K562 (cell line): Measurements from ENCODE around the gene DDIT3. TPM values are rescaled to one million over a fixed set of nuclear protein-coding genes. Genes with fewer than 3 reads are reported as not detected.

Experiments used
- ATAC-seq: fragments of 200-7000 bp; cut with Tn5 transposase; 3 replicates; pipeline ENCODE4 v1.9.1; 2020; ENCODE audit warnings: moderate library complexity
- BruUV-seq: library from RNA; stranded (reverse); fragments of 400-500 nt; replicated peaks from 2 replicates; lab custom pipeline; 2021; lab: Mats Ljungman, UMichigan
- CTCF ChIA-PET: fragments of 300-600 bp; formaldehyde crosslinking; extraction: SDS; loops from one replicate; lab custom pipeline; 2021; ENCODE audit warnings: low intra/inter-chr PET ratio; lab: Yijun Ruan, JAX
- POLR2A ChIA-PET: fragments of 300-600, 350-650 bp; sonication (Branson Sonifier 250); formaldehyde crosslinking; extraction: SDS; loops from one replicate; lab custom pipeline; 2021; ENCODE audit warnings: antibody characterized with exemption, inconsistent platforms; lab: Yijun Ruan, JAX
- DNase-seq, 4 experiments: peaks; one replicate each; pipeline versions ENCODE4 v3.0.0 to v3.0.0-alpha.2; 2011 to 2018; ENCODE audit warnings: low spot score in 3 of 4, mixed read lengths in 3 of 4; ENCODE audit errors: extremely low read depth in 1 of 4
- FAIRE-seq: peaks from 2 replicates; lab custom pipeline; 2011; peaks lifted over from hg19 to GRCh38; lab: Jason Lieb, UNC
- H2AFZ ChIP-seq: 2 replicates; pipeline ENCODE4 v1.6.0; 2011; ENCODE audit warnings: low read depth, low read length, control low read depth, inconsistent platforms
- H3K27ac ChIP-seq: fragments of 200-600 bp; 3 replicates; pipeline ENCODE4 v1.8.0; 2011; ENCODE audit warnings: low read depth, mild to moderate bottlenecking, control low read depth, inconsistent platforms, low read length, moderate library complexity, mixed read lengths; ENCODE audit errors: extremely low read depth
- H3K27me3 ChIP-seq, 2 experiments: fragments of 300-600 bp in 1 of 2; 2 replicates in 1 of 2; 3 replicates in 1 of 2; pipeline versions ENCODE4 v1.6.0 to v1.8.0; 2011; ENCODE audit warnings: inconsistent platforms in 2 of 2, low read length in 2 of 2, mild to moderate bottlenecking in 1 of 2, mixed read lengths in 1 of 2, moderate library complexity in 1 of 2; ENCODE audit not compliant: control insufficient read depth in 2 of 2, insufficient read depth in 2 of 2
- H3K36me3 ChIP-seq: fragments of 300-600 bp; 3 replicates; pipeline ENCODE4 v1.8.0; 2011; ENCODE audit warnings: mild to moderate bottlenecking, low read length, inconsistent platforms; ENCODE audit not compliant: control insufficient read depth, insufficient read depth
- H3K4me1 ChIP-seq, 2 experiments: fragments of 200-600 bp in 1 of 2; replicated peaks in 1 of 2; 2 replicates in 1 of 2; 3 replicates in 1 of 2; pipeline versions ENCODE4 v1.5.1 to v1.8.0; 2011; ENCODE audit warnings: inconsistent platforms in 2 of 2, low read length in 2 of 2, mild to moderate bottlenecking in 1 of 2, mixed read lengths in 1 of 2, moderate library complexity in 1 of 2; ENCODE audit not compliant: control insufficient read depth in 2 of 2, insufficient read depth in 2 of 2
- H3K4me2 ChIP-seq: 2 replicates; pipeline ENCODE4 v1.6.1; 2011; ENCODE audit warnings: low read length, control low read depth, inconsistent platforms, mixed read lengths; ENCODE audit not compliant: insufficient read depth
- H3K4me3 ChIP-seq: fragments of 200-600 bp; sonication (generic), shearing (Covaris generic); 2 replicates; pipeline ENCODE4 v1.5.1; 2016; ENCODE audit warnings: control low read depth, inconsistent platforms
- H3K79me2 ChIP-seq: fragments of 200-600 bp; 3 replicates; pipeline ENCODE4 v1.8.0; 2011; ENCODE audit warnings: low read length, inconsistent platforms; ENCODE audit not compliant: control insufficient read depth, insufficient read depth
- H3K9ac ChIP-seq, 2 experiments: 2 replicates each; pipeline versions ENCODE4 v1.6.0 to v1.6.1; 2011; ENCODE audit warnings: low read depth in 2 of 2, low read length in 2 of 2, control low read depth in 1 of 2, inconsistent platforms in 1 of 2, mild to moderate bottlenecking in 1 of 2, mixed read lengths in 1 of 2; ENCODE audit not compliant: insufficient read depth in 1 of 2
- H3K9me1 ChIP-seq: one replicate; pipeline ENCODE4 v1.6.0; 2011; ENCODE audit warnings: inconsistent platforms, mild to moderate bottlenecking, low read length, moderate library complexity; ENCODE audit not compliant: control insufficient read depth, insufficient read depth
- H3K9me3 ChIP-seq: replicated peaks from 2 replicates; pipeline ENCODE4 v1.5.1; 2011; ENCODE audit warnings: low read depth, low read length, inconsistent platforms; ENCODE audit not compliant: control insufficient read depth, insufficient read depth
- H4K20me1 ChIP-seq: replicated peaks from 2 replicates; pipeline ENCODE4 v1.6.1; 2011; ENCODE audit warnings: low read length, inconsistent platforms, mixed read lengths; ENCODE audit not compliant: control insufficient read depth, insufficient read depth
- ASH1L ChIP-seq: fragments of 450-650 bp; IDR thresholded peaks from 2 replicates; pipeline ENCODE4 v1.6.1; 2018; ENCODE audit warnings: borderline replicate concordance, mild to moderate bottlenecking, low read depth; ENCODE audit not compliant: partially characterized antibody
- CBFA2T3 ChIP-seq: fragments of 450-650 bp; IDR thresholded peaks from 2 replicates; pipeline ENCODE4 v1.6.1; 2017
- CBX5 ChIP-seq: IDR thresholded peaks from 2 replicates; pipeline ENCODE4 v1.6.1; 2014; ENCODE audit warnings: low read depth, borderline replicate concordance
- CREM ChIP-seq: IDR thresholded peaks from 2 replicates; pipeline ENCODE4 v1.6.1; 2014; ENCODE audit warnings: antibody characterized with exemption, low read depth
- DNMT1 ChIP-seq: fragments of 450-650 bp; IDR thresholded peaks from 2 replicates; pipeline ENCODE4 v1.6.1; 2016; ENCODE audit warnings: antibody characterized with exemption, mild to moderate bottlenecking
- ELF4 ChIP-seq: fragments of 450-650 bp; formaldehyde crosslinking; IDR thresholded peaks from 2 replicates; pipeline ENCODE4 v1.4.0; 2022; ENCODE audit warnings: missing genetic modification characterization
- ETS2 ChIP-seq: IDR thresholded peaks from 2 replicates; pipeline ENCODE4 v1.6.1; 2016; ENCODE audit warnings: borderline replicate concordance, missing genetic modification characterization, mild to moderate bottlenecking, moderate library complexity, missing compliant biosample characterization; ENCODE audit not compliant: poor library complexity, severe bottlenecking
- ETV6 ChIP-seq, 3 experiments: fragments of 150-350 bp in 1 of 3; sonication (generic) in 1 of 3; formaldehyde crosslinking in 1 of 3; IDR thresholded peaks; 2 replicates each; pipeline versions ENCODE4 v1.6.1 to v1.8.0; 2014 to 2022; ENCODE audit warnings: borderline replicate concordance in 2 of 3, low read depth in 2 of 3, antibody characterized with exemption in 1 of 3, low read length in 1 of 3, mild to moderate bottlenecking in 1 of 3, missing genetic modification reagents in 1 of 3
- HLTF ChIP-seq: fragments of 450-650 bp; IDR thresholded peaks from 2 replicates; pipeline ENCODE4 v1.6.1; 2016
- MAZ ChIP-seq, 2 experiments: fragments of 450-650 bp in 1 of 2; sonication (generic) in 1 of 2; formaldehyde crosslinking; IDR thresholded peaks in 1 of 2; conservative IDR thresholded peaks in 1 of 2; 2 replicates each; pipeline versions ENCODE4 v1.4.0 to v1.5.0; 2020; ENCODE audit warnings: mild to moderate bottlenecking in 1 of 2, missing genetic modification reagents in 1 of 2
- NFIC ChIP-seq: fragments of 450-650 bp; IDR thresholded peaks from 2 replicates; pipeline ENCODE4 v1.6.1; 2017; ENCODE audit warnings: mild to moderate bottlenecking, inconsistent platforms
- PATZ1 ChIP-seq: fragments of 250-450 bp; sonication (Bioruptor Pico); IDR thresholded peaks from 2 replicates; pipeline ENCODE4 v1.5.0; 2020; ENCODE audit warnings: mild to moderate bottlenecking, borderline replicate concordance
- SREBF1 ChIP-seq: fragments of 150-350 bp; IDR thresholded peaks from 2 replicates; pipeline ENCODE4 v1.6.1; 2014; ENCODE audit warnings: antibody characterized with exemption, low read depth, low read length, borderline replicate concordance
- ZBTB5 ChIP-seq: fragments of 450-650 bp; IDR thresholded peaks from 2 replicates; pipeline ENCODE4 v1.6.1; 2017; ENCODE audit warnings: antibody characterized with exemption
- ZNF239 ChIP-seq: fragments of 250-450 bp; sonication (Bioruptor Pico); IDR thresholded peaks from 2 replicates; pipeline ENCODE4 v1.4.0; 2020; ENCODE audit warnings: mild to moderate bottlenecking
- ZNF431 ChIP-seq: sonication (generic); formaldehyde crosslinking; IDR thresholded peaks from 2 replicates; pipeline ENCODE4 v1.8.0; 2022; ENCODE audit warnings: mild to moderate bottlenecking, missing genetic modification reagents
- ZNF707 ChIP-seq: fragments of 250-450 bp; sonication (Bioruptor Pico); conservative IDR thresholded peaks from 2 replicates; pipeline ENCODE4 v1.8.0; 2022; ENCODE audit warnings: inconsistent platforms, mild to moderate bottlenecking, moderate library complexity
- WGBS: fragments of 100-300 bp; shearing (Covaris generic); methylation state at CpG from one replicate; pipeline ENCODE4 v1.1.6; 2016; ENCODE audit warnings: low coverage, mixed read lengths; ENCODE audit not compliant: insufficient coverage; ENCODE audit errors: missing lambda C conversion rate; 5-methylcytosine and 5-hydroxymethylcytosine counted together
- in situ Hi-C: fragments of 300-500 bp; cut with MboI; formaldehyde crosslinking; loops from 4 replicates; pipeline ENCODE4 v1.15.0; 2018; ENCODE audit warnings: inconsistent platforms, mixed read lengths
- intact Hi-C: fragments of 100-400 bp; cut with micrococcal nuclease; formaldehyde crosslinking; loops from 2 replicates; pipeline ENCODE4 v1.14.2; 2022
- polyA plus RNA-seq, 8 experiments: library from polyadenylated mRNA; depleted of rRNA in 4 of 8; stranded (reverse) in 5 of 8; unstranded in 3 of 8; fragments of >200 nt; fragmentation: Nextera tagmentation in 2 of 8; fragmentation: Illumina TruSeq in 1 of 8; extraction: Ambion mirVana in 2 of 8; extraction: Trizol in 1 of 8; gene quantifications; 2 replicates each; pipeline versions ENCODE4 v1.2.1 to v1.2.3, GENCODE V29; 2011 to 2014; ENCODE audit warnings: inconsistent platforms in 1 of 8, missing spikeins in 1 of 8
- total RNA-seq, 7 experiments: library from RNA; depleted of rRNA in 6 of 7; stranded (reverse); fragments of >200 nt in 6 of 7; fragmentation: Illumina TruSeq in 2 of 7; extraction: Trizol in 2 of 7; gene quantifications; 2 replicates each; pipeline versions ENCODE4 v1.2.1 to v1.2.3, GENCODE V29; 2011 to 2021; ENCODE audit warnings: low replicate concordance in 1 of 7

The DDIT3 gene
- total and polyA plus RNA-seq, 9 of the 15 experiments (the other 6 are each of a cell fraction or from before 2014, with no cell fraction given) = 59.1 to 272 (median 89.9) TPM

GRCh38 chr12:57488402-57489156 lies 31.7 kb downstream of the DDIT3 start:
- in situ Hi-C loops (no loop called here), intact Hi-C loops (loop anchor here (5.0 kb wide), 1 partner anchor 34 kb away; the partner anchor contains the start of genes DDIT3 and MBD6)
- ATAC-seq (peak; percentile 53), FAIRE-seq (no peak), DNase-seq (peak in 2 of 4 experiments; percentile 34 to 41)
- peak overlapping the region; percentile 77 for H2AFZ ChIP-seq
- 3% methylated on average over 11 of the region's 11 CpGs for WGBS
- ChIA-PET CTCF (no interaction called here), POLR2A (interaction anchor here (0.6 to 2.1 kb wide), 6 partner anchors 9 to 260 kb away, joined by 3 to 12 read pairs (median 4); no protein-coding TSS in a partner anchor)
- H3K27ac ChIP-seq = peak overlapping the region; percentile 92
- peaks cover 7 to 15% of the 10 kb centered on the region in 2 experiments for H3K4me1 ChIP-seq
- H4K20me1 ChIP-seq = 0 out of 2 replicates have a peak, but pooled peaks cover 3% of the 10 kb centered on the region
- peaks cover 45% of the 10 kb centered on the region for H3K36me3 ChIP-seq
- H3K4me2 ChIP-seq = peak overlapping the region; percentile 98
- no TSS peak for BruUV-seq
- peaks cover 35% of the 10 kb centered on the region for H3K79me2 ChIP-seq
- no peaks in the 10 kb centered on the region for H3K27me3 ChIP-seq
- peaks cover 3% of the 10 kb centered on the region for H3K9me1 ChIP-seq
- peak overlapping the region; percentile 83 for H3K4me3 ChIP-seq
- no peaks in the 10 kb centered on the region for H3K9me3 ChIP-seq
- H3K9ac ChIP-seq = peak overlapping the region; percentile 99
- 0 out of 2 replicates have a peak, but pooled peaks have one; percentile 16 for TF ChIP-seq CBFA2T3
- TF ChIP-seq HLTF = peak; percentile 10; the same call in 1 of the 2 replicates
- TF ChIP-seq CREM = no peak
- 0 out of 4 replicates have a peak, but pooled peaks of 1 of the 2 experiments have one; percentile 8 for TF ChIP-seq MAZ (CRISPR knock-in tag; conservative IDR thresholded peaks at IDR 0.05 in 1 of 2, IDR thresholded peaks at IDR 0.05 in 1 of 2)
- no peak for TF ChIP-seq ZNF239 (CRISPR knock-in tag)
- no peak for TF ChIP-seq ETS2
- peak; percentile 57; the same call in 1 of the 2 replicates for TF ChIP-seq ELF4 (CRISPR knock-in tag)
- peak; percentile 43; the same call in 1 of the 2 replicates for TF ChIP-seq ZBTB5
- TF ChIP-seq ASH1L = peak; percentile 20
- 0 out of 2 replicates have a peak, but pooled peaks have one; percentile 61 for TF ChIP-seq DNMT1
- no peak for TF ChIP-seq SREBF1
- 0 out of 2 replicates have a peak, but pooled peaks have one; percentile 20 for TF ChIP-seq ZNF431 (CRISPR knock-in tag)
- TF ChIP-seq ETV6 (IDR thresholded peaks at IDR 0.05; ENCODE audit: borderline replicate concordance in 1 of 2, low read depth in 2 of 2, low read length in 1 of 2) = no peak
- TF ChIP-seq ETV6 (CRISPR knock-in tag; IDR thresholded peaks at IDR 0.05; ENCODE audit: borderline replicate concordance) = no peak
- 0 out of 2 replicates have a peak, but pooled peaks have one; percentile 4 for TF ChIP-seq NFIC
- no peak for TF ChIP-seq ZNF707 (CRISPR knock-in tag)
- no peak for TF ChIP-seq CBX5
- 0 out of 2 replicates have a peak, but pooled peaks have one; percentile 49 for TF ChIP-seq PATZ1
